DMS53 treated with DMSO at 0.1 percent for 48 hours (cell line): ENCODE measurements around the gene KCNH1.

Source experiments
- DNase-seq: peaks from one replicate; lab custom pipeline; 2025; ENCODE audit not compliant: unreplicated experiment; lab: John Stamatoyannopoulos, UW

The KCNH1 gene, protein sequence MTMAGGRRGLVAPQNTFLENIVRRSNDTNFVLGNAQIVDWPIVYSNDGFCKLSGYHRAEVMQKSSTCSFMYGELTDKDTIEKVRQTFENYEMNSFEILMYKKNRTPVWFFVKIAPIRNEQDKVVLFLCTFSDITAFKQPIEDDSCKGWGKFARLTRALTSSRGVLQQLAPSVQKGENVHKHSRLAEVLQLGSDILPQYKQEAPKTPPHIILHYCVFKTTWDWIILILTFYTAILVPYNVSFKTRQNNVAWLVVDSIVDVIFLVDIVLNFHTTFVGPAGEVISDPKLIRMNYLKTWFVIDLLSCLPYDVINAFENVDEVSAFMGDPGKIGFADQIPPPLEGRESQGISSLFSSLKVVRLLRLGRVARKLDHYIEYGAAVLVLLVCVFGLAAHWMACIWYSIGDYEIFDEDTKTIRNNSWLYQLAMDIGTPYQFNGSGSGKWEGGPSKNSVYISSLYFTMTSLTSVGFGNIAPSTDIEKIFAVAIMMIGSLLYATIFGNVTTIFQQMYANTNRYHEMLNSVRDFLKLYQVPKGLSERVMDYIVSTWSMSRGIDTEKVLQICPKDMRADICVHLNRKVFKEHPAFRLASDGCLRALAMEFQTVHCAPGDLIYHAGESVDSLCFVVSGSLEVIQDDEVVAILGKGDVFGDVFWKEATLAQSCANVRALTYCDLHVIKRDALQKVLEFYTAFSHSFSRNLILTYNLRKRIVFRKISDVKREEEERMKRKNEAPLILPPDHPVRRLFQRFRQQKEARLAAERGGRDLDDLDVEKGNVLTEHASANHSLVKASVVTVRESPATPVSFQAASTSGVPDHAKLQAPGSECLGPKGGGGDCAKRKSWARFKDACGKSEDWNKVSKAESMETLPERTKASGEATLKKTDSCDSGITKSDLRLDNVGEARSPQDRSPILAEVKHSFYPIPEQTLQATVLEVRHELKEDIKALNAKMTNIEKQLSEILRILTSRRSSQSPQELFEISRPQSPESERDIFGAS

DNA sequence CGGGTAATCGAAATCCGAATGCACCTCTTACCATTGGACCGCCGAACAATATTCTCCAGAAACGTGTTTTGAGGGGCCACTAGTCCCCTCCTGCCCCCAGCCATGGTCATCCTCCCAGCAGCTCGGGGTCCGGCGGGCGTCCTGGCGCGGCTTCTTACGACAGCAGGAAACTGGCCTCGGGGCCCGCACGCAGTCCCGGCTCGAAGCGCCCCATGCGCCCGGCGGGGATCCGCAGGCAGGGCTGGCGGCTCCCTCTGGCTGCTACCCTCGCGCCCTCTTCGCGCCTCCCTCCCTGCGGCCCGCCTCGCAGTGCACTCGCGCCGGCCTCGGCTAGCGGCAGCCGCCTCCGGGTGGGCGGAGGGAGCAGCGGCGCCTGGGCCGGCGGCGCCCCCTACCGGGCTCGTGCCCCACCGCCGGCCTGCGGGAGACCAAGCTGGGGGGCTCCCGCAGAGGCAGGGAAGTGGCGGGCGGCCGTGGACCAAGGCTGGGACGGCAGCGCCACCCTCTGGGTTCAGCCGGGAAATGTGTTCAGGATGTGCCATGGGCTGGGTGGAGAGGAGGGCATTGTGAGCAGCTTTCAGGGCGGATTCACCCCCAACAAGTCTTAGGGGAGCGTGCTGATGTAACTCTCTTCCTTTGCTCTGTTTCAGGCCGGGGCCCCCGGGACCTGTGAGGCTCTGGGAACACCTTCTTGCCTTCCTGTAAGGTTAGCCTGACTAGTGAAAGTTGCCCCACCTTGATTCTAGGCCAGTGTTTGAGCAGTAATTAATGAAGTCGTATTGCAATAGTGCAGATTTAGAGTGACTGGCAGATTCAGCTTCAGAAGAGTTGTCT is at the start of gene KCNH1:
TSS of gene KCNH1 (minus strand) at position 313 of the 834 bp plus-strand sequence. CDS start at position 110, 203 bp downstream.
- DNase-seq, result peak; percentile 90

DNA sequence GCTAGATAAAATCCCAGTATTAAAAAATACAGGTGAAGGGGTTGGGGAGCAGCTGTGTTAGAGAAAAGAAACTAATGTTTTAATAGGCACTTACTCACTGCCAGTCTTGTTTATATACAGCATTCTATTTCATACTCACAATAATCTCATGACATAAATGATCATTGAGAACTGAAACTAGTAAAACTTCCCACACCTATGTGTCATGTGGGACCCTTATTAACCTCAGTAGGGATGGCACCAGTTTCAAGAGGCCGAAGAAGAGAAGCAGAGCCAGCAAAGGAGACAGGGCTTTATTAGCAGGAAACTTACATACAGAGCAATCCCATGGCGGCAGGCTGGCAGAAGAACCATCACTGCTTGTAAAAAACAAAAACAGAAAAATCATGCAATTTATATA is 48.8 kb upstream of the KCNH1 start:
- DNase-seq, result no peak

DNA sequence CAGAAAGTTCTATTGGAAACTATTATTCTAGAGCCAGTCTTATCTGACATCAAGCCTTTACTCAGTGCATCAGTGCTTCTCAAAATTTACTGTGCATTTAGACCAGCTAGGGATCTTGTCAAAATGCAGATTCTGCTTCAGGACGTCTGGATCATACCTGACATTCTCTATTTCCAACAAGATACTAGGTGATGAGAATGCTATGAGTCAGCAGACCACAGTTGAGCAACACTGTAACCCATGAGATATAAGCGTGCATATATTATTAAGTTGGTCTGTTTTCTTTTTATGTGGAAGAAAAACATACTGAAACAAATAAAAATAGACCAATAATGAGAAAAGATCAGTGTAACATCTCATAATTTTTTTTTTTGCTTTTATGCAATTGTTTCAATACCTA is 40.4 kb upstream of the KCNH1 start:
- no peak for DNase-seq

DNA sequence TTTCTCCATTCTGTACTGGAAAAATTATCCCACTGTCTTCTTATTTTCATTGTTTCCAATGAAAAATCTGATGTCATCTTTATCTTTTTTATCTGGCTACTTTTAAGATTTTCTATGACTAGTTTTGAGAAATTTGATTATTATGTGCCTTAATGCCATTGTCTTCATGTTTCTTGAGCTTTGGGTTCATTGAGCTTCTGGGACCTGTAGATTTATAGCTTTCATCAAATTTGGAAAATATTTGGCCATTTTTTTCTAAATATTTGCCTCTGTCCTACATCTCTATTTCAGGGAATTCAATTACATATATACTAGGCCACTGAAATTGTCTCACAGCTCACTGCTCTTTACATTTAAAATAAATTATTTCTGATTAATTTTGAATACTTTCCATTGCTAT is 38.7 kb upstream of the KCNH1 start:
- no peak for DNase-seq

DNA sequence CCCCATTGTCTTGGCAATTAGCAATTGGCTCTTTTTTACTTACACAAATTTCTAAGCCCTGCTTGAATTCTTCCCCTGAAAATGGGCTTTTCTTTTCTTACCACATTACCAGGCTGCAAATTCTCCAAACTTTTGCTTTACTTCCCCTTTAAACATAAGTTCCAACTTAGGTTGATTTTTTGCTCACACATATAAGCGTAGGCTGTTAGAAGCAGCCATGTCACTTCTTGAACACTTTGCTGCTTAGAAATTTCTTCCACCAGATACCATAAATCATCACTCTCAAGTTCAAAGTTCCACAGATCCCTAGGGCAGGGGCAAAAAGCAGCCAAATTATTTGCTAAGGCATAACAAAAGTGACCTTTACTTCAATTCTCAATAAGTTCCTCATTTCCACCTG is 35.4 kb upstream of the KCNH1 start:
- DNase-seq, result no peak

DNA sequence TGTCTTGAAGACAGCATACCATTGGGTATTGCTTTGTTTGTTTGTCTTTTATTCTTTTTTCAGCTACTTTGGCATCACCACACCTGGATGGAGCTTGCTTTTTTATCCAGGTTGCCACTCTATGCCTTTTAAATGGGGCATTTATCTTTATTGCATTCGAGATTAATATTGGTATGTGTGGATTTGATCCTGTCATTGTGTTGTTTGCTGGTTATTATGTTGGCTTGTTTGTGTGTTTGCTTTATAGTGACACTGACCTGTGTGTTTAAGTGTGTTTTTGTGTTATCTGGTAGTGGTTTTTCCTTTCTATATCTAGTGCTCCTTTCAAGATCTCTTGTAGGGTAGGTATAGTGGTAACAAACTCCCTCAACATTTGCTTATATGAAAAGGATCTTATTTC is 24.9 kb upstream of the KCNH1 start:
- no peak for DNase-seq

DNA sequence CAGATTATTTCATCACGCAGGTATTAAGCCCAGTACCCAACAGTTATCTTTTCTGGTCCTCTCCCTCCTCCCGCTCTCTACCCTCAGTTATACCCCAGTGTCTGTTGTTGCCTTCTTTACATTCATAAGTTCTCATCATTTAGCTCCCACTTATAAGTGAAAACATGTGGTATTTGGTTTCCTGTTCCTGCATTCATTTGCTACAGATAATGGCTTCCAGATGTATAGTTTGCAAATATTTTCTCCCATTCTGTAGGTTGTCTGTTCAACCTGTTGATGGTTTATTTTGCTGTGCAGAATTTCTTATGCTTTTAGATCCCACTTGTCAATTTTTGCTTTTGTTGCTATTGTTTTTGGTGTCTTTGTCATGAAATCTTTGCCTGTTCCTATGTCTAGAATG is 21.1 kb upstream of the KCNH1 start:
- DNase-seq, result no peak

DNA sequence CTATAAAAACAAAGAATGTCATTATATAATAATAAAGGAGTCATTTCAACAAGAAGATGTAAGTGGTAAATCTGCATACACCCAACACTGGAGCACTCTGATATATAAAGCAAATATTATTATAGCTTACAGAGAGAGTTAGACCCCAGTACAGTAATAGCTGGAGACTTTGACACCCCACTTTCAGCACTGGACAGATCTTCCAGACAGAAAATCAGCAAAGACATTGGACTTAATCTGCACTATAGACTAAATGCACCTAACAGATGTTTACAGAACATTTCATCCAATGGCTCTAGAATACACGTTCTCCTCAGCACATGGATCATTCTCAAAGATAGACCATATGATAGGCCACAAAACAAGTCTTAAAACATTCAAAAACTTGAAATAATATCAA is 20.0 kb upstream of the KCNH1 start:
- DNase-seq, result no peak

DNA sequence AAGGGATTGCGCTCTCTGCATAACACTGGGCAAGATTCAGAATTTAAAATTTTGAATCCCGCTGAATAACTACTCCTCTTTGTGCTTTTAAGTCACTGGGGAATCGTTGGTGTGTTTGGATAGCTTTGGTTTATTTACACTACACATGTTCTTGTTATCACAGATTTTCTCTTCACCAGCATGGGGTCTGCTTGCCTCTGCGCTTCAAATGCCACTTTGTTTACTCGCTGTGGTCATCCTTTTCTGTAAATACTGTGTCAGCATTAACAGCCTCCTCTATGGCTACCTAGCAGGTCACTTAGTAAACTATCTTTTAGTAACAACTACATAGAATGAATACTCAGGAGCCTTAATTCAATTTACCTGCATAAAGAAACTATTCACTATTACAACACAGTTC is 14.4 kb upstream of the KCNH1 start:
- no peak for DNase-seq

DNA sequence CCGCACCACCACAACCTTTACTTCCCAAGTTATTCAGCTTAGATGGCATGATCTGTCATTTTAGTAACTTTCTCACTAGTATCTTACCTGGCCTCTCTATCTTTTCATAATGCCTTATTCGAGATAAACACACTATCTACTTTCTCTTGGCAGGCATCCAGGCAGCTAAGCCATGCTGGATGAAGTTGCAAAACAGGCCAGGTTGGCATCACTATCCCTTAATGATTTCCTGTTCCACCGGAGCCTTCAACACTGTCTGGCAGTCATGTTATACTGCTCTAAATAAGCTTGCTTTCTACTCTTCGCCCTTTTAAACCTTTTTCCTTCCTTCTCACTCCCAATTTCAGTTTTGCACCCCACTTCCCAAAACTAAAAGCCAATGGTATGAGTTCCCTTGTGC is 12.0 kb upstream of the KCNH1 start:
- DNase-seq, result peak; percentile 68

DNA sequence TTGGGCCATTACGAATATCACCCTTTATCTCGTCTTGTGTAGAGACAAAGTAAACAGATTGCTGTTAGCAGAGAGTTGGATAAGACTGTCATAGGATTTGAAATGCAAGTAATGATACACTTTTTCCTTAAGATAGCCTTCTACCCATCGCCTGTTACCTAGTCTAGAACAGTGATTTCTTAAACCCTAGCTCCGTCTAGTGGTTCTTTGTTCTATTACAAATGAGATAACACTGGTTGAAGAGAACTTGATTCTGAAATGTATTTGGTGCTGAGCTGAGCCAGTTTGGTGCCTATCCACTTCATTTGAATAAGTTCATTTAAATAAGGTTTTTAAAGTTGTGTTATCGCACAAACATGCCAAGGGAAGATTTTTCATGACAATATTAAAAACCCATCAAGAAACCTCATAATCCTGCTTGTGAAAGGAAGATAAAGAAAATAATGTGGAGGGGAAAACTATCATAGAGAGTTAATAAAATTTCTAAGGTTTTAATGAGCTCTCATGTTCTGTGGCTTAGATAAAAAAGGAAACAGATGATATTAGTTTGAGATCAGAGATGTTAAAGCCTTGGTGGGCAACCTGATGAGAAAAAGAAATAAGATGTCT is 1.5 kb upstream of the KCNH1 start:
- DNase-seq, result peak; percentile 79

DNA sequence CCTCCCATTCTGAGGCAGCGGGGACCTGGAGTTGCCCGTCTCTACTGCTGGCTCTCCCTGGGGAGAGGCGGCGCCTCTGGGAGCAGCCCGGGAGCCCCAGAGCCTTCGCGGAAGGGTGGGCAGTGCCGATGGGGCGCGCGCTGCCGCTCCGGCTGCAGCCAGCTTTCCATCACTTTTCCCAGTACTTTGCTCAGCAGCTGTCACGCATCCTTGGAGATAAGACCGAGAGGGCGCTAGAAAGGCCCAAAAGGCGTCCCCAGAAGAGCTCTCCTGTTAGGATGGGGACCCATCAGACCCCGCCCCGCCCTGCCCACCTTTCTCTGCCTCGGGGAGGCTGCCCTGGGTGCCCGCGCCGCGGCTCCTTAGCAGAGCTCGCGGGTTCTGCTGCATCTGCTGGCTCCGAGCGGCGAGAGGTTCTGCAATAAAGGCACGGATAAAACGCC is 534 bp downstream of the KCNH1 start:
- DNase-seq, result no peak

DNA sequence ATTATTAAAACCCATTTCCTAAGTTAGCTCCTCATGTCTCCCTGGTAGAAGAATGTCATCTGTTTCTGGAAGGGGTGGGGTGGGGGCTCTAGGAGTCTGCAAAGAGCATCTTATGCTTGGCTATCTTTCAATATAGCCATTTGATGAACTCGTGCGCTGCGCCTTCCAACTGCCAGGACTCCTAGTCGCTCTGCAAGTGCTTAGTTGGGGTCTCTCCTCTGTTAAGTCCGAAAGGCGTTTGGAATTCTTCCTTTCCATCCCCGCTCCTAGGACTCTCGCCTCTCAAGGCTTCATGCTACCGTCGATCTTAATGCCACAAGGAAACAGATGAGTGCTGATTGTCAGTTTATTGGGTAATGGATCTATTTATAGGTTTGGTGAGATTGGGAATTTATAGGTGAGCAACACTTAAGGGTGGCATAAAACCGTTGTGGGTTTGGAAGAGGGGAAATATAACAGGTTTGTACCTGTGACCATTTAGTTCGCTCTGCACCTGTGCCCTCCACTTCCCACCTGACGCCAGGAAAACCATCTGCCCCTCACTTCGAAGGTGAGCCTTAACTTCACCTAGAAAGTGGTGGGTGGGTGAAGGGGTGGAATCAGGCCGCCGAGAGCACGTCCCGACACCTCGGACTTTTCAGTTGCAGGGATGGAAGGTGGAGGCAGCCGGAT is 1.1 kb downstream of the KCNH1 start:
- no peak for DNase-seq

DNA sequence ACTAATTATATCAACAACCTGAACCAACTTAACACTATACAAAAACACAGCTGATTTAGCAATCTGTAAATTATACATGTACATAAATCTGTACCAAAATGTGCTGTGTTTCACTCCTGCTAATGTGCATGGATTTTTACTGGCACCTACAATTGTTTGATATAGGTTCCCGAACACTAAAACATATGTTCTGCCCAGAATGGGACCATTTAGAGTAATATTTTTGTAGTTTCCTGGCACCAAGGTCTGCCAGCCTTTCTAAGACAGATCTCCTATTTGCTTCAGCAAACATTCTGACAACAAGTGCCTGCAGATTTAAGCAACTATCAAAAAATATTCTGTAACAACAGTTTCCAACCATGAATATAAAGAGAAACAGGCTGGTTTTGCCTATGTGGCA is 4.2 kb downstream of the KCNH1 start:
- no peak for DNase-seq

DNA sequence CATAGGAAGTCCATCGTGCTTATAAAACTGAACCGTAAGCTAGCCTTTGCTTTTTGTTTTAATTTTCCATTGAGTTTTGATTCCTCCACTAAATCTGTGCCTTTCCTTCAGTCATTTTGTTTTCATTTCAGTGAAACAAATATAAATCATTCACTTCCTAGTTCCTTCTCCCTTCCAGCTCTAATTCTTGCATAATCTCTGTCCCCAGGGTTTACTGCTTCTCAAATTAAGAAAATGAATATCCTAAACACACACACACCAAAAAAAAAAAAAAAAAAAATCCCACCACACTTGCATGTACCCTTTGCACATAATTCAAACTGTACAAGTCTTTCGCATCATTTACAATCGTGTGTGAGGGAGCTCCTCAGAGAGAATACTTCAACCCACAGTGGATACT is 6.8 kb downstream of the KCNH1 start:
- no peak for DNase-seq

DNA sequence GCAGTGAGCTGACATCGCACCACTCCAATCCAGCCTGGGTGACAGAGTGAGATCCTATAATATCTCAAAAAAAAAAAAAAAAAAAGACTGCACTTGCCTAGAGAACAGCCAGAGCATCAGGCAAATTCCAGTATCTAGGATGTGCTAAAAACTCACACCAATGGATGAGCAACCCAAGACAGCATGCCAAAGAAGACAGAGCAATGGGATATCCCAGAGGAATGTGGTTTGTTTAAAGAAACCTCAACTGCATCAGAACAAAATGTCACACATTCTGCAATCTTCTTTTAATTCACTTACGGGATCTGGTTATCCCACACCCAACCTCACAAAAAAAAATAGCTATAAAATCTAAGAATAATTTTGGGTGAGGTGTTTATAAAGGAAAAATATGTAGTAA is 7.3 kb downstream of the KCNH1 start:
- no peak for DNase-seq

DNA sequence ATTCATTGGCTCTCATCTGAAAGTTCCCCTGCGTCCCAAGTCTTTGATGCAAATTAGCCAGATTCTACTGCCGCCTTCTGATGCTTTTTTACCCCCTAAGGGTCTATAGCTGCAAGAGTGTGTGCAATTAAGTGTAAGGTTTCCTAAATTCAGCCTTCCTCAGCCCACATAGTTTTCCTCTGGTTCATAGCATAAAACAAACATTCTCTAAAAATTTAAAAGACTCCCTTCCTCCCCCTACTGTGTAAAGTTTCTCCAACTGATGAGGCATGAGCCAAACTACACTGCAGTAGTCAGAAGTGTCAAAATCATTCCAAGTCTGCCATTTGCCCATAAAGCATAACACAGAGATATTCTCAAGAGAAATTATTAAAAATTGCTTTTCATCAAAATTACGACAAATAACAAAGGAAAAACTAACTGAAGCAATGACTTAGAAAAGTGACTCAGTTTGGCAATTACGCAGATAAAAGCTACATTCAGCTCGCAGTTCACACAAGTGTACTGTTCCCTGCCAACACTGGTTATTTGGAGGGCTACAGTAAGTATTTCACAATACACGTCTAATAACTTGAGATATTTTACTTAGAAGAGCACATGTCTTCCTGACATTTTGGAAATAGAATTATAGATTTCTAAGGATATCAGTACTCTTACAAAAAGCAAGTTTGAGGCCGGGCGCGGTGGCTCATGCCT is 15.4 kb downstream of the KCNH1 start:
- DNase-seq, result no peak

DNA sequence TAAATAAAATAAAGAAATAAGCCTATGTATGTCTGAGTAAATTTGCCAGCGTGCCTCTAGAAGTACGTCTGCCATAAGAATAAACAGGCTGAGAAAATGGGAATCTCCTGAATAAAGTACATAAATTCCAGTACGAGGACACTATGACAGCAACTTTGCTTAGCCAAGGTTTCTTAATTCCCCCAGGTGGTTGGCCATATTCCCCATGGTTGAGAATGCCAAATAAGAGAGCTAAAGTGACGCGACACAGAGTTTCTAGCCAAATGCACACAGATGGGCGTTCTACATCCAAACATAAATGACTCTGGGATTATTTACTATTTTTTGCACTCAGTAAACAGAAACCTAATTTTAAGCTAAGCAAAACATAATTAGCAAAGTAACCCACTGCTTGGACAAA is 19.5 kb downstream of the KCNH1 start:
- no peak for DNase-seq

DNA sequence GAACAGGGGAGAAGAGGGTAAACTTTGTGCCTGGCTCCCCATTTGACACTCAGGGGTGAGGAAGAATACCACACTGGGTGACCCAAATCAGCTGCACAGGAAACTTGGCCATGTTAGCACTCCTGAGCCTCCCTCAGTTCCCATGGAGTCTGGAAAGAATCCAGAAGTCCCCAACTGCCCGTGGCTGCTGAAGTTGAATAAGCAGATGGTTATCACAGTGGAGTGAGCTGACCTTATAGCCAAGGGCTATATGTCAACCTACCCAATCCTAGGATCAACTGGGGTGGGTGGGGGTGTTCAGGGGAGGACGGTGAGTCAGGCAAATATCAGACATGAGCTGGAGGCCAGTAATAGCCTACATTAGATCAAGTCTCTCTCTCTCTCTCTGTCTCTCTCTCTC is 20.4 kb downstream of the KCNH1 start:
- DNase-seq, result no peak

DNA sequence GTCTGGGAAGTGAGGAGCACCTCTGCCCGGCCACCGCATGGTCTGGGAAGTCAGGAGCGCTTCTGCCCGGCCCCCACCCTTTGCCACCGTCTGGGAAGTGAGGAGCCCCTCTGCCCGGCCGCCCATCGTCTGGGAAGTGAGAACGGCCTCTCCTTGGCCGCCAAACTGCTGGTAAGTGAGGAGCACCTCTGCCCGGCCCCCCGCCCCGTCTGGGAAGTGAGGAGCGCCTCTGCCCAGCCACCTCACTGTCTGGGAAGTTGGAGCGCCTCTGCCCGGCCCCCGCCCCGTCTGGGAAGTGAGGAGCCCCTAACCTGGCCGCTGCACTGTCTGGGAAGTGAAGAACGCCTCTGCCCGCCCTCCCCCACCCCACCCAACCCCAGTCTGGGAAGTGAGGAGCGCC is 22.6 kb downstream of the KCNH1 start:
- no peak for DNase-seq
